H9 (cell line): Measurements from ENCODE around the gene MDGA2. TPM values are rescaled to one million over a fixed set of nuclear protein-coding genes. Genes with fewer than 3 reads are reported as not detected.

Source experiments
- DNase-seq: peaks from one replicate; pipeline ENCODE4 v3.0.0-alpha.2; 2017
- H2AFZ ChIP-seq: one replicate; pipeline ENCODE4 v1.6.1; 2013; ENCODE audit warnings: mild to moderate bottlenecking, low read length, control low read depth, moderate library complexity
- H2AK5ac ChIP-seq: 2 replicates; pipeline ENCODE4 v1.6.1; 2013; ENCODE audit warnings: low read length, control low read depth, mixed read lengths; ENCODE audit not compliant: insufficient read length
- H2BK120ac ChIP-seq: one replicate; pipeline ENCODE4 v1.6.1; 2013; ENCODE audit warnings: low read depth, mild to moderate bottlenecking, low read length, control low read depth, inconsistent platforms; ENCODE audit not compliant: poor library complexity, severe bottlenecking
- H2BK12ac ChIP-seq: 2 replicates; pipeline ENCODE4 v1.6.1; 2013; ENCODE audit warnings: low read length, control low read depth, mixed read lengths, low read depth; ENCODE audit not compliant: insufficient read length
- H2BK15ac ChIP-seq: 2 replicates; pipeline ENCODE4 v1.6.1; 2013; ENCODE audit warnings: low read depth, low read length, control low read depth
- H2BK20ac ChIP-seq: one replicate; pipeline ENCODE4 v1.6.1; 2013; ENCODE audit warnings: low read depth, mild to moderate bottlenecking, low read length, control low read depth, inconsistent platforms; ENCODE audit not compliant: poor library complexity, severe bottlenecking
- H2BK5ac ChIP-seq: 2 replicates; pipeline ENCODE4 v1.6.1; 2013; ENCODE audit warnings: low read length, control low read depth, mixed read lengths; ENCODE audit not compliant: insufficient read length
- H3K14ac ChIP-seq: 2 replicates; pipeline ENCODE4 v1.6.1; 2013; ENCODE audit warnings: low read length, control low read depth; ENCODE audit not compliant: insufficient read depth
- H3K18ac ChIP-seq: 2 replicates; pipeline ENCODE4 v1.6.1; 2013; ENCODE audit warnings: low read depth, mild to moderate bottlenecking, mixed read lengths, low read length, control low read depth; ENCODE audit not compliant: insufficient read length
- H3K23ac ChIP-seq: 2 replicates; pipeline ENCODE4 v1.6.1; 2013; ENCODE audit warnings: low read length, control low read depth, mixed read lengths, low read depth; ENCODE audit not compliant: insufficient read length
- H3K23me2 ChIP-seq: 2 replicates; pipeline ENCODE4 v1.6.1; 2013; ENCODE audit warnings: low read depth, mild to moderate bottlenecking, mixed read lengths, low read length, control low read depth; ENCODE audit not compliant: insufficient read length, poor library complexity, severe bottlenecking
- H3K27ac ChIP-seq: 2 replicates; pipeline ENCODE4 v1.5.1; 2013; ENCODE audit warnings: low read length, control low read depth, mixed read lengths, low read depth; ENCODE audit not compliant: insufficient read length
- H3K27me3 ChIP-seq: 2 replicates; pipeline ENCODE4 v1.6.1; 2013; ENCODE audit warnings: low read length, control low read depth, inconsistent platforms; ENCODE audit not compliant: insufficient read depth
- H3K4ac ChIP-seq: 2 replicates; pipeline ENCODE4 v1.6.1; 2013; ENCODE audit warnings: low read depth, mild to moderate bottlenecking, control low read depth, inconsistent platforms, low read length, moderate library complexity
- H3K4me1 ChIP-seq: 2 replicates; pipeline ENCODE4 v1.6.1; 2013; ENCODE audit warnings: low read length, control low read depth, inconsistent platforms; ENCODE audit not compliant: insufficient read depth
- H3K4me2 ChIP-seq: 2 replicates; pipeline ENCODE4 v1.6.1; 2013; ENCODE audit warnings: low read length, control low read depth, mixed read lengths; ENCODE audit not compliant: insufficient read length, insufficient read depth
- H3K56ac ChIP-seq: 2 replicates; pipeline ENCODE4 v1.6.1; 2013; ENCODE audit warnings: low read depth, mild to moderate bottlenecking, mixed read lengths, low read length, control low read depth; ENCODE audit not compliant: insufficient read length
- H3K79me1 ChIP-seq: 2 replicates; pipeline ENCODE4 v1.6.1; 2013; ENCODE audit warnings: low read depth, mild to moderate bottlenecking, moderate library complexity, low read length, control low read depth, inconsistent platforms; ENCODE audit not compliant: insufficient read depth, poor library complexity, severe bottlenecking
- H3K79me2 ChIP-seq: 2 replicates; pipeline ENCODE4 v1.6.1; 2013; ENCODE audit warnings: low read length, control low read depth, inconsistent platforms; ENCODE audit not compliant: insufficient read depth
- H3K9ac ChIP-seq: 2 replicates; pipeline ENCODE4 v1.6.1; 2013; ENCODE audit warnings: low read length, control low read depth, mixed read lengths; ENCODE audit not compliant: insufficient read length; ENCODE audit errors: extremely low read depth
- H3K9me3 ChIP-seq: one replicate; pipeline ENCODE4 v1.6.1; 2013; ENCODE audit warnings: low read depth, low read length, inconsistent platforms; ENCODE audit not compliant: control insufficient read depth
- H3T11ph ChIP-seq: one replicate; pipeline ENCODE4 v1.6.1; 2013; ENCODE audit warnings: mild to moderate bottlenecking, low read length, control low read depth, inconsistent platforms
- H4K20me1 ChIP-seq: one replicate; pipeline ENCODE4 v1.6.1; 2013; ENCODE audit not compliant: control insufficient read depth, insufficient read length, insufficient read depth
- H4K5ac ChIP-seq: 2 replicates; pipeline ENCODE4 v1.6.1; 2013; ENCODE audit warnings: low read depth, mild to moderate bottlenecking, mixed read lengths, low read length, control low read depth; ENCODE audit not compliant: insufficient read length
- H4K8ac ChIP-seq: replicated peaks from 2 replicates; pipeline ENCODE4 v1.6.1; 2013; ENCODE audit warnings: low read length, control low read depth, mixed read lengths, low read depth; ENCODE audit not compliant: insufficient read length
- H4K91ac ChIP-seq: 2 replicates; pipeline ENCODE4 v1.6.1; 2013; ENCODE audit warnings: low read depth, mild to moderate bottlenecking, moderate library complexity, mixed read lengths, low read length, control low read depth; ENCODE audit not compliant: insufficient read length
- H3K27ac Mint-ChIP-seq, 3 experiments: 2 replicates in 2 of 3; 3 replicates in 1 of 3; pipeline ENCODE4 v1.8.0; 2020 to 2021; ENCODE audit warnings: mixed read lengths in 3 of 3, mild to moderate bottlenecking in 1 of 3, moderate library complexity in 1 of 3
- H3K27me3 Mint-ChIP-seq: 2 replicates; pipeline ENCODE4 v1.8.0; 2021; ENCODE audit warnings: low read depth, mild to moderate bottlenecking, moderate library complexity, mixed read lengths
- H3K36me3 Mint-ChIP-seq, 3 experiments: 2 replicates in 2 of 3; 3 replicates in 1 of 3; pipeline ENCODE4 v1.8.0; 2020 to 2021; ENCODE audit warnings: low read depth in 3 of 3, mixed read lengths in 3 of 3; ENCODE audit not compliant: insufficient read depth in 1 of 3
- H3K4me1 Mint-ChIP-seq, 2 experiments: 2 replicates each; pipeline ENCODE4 v1.8.0; 2020; ENCODE audit warnings: mixed read lengths in 2 of 2
- H3K4me3 Mint-ChIP-seq, 2 experiments: 2 replicates in 1 of 2; 3 replicates in 1 of 2; pipeline ENCODE4 v1.8.0; 2020 to 2021; ENCODE audit warnings: mild to moderate bottlenecking in 2 of 2, mixed read lengths in 2 of 2, moderate library complexity in 1 of 2
- H3K9me3 Mint-ChIP-seq, 2 experiments: 2 replicates in 1 of 2; 3 replicates in 1 of 2; pipeline ENCODE4 v1.8.0; 2020; ENCODE audit warnings: mild to moderate bottlenecking in 2 of 2, mixed read lengths in 2 of 2, moderate library complexity in 1 of 2
- WGBS: extraction: QIAGEN DNeasy Blood & Tissue Kit; methylation state at CpG from one replicate; pipeline ENCODE4 v1.1.7; 2013; ENCODE audit warnings: missing lambda C conversion rate, low lambda C conversion rate, mixed read lengths; ENCODE audit not compliant: insufficient read length; ENCODE audit errors: extremely low coverage; 5-methylcytosine and 5-hydroxymethylcytosine counted together
- total RNA-seq: library from RNA; stranded (reverse); gene quantifications from 2 replicates; pipeline ENCODE4 v1.2.1, GENCODE V29; 2021
- TF ChIP-seq, protein P1 (sequence below): fragments of 200-600 bp; sonication (generic); conservative IDR thresholded peaks from 3 replicates; pipeline ENCODE4 v1.8.0; 2021; ENCODE audit warnings: antibody characterized with exemption, mild to moderate bottlenecking

The MDGA2 gene
- total RNA-seq, 1 experiment from 2014 or later = 1.9 TPM

DNA sequence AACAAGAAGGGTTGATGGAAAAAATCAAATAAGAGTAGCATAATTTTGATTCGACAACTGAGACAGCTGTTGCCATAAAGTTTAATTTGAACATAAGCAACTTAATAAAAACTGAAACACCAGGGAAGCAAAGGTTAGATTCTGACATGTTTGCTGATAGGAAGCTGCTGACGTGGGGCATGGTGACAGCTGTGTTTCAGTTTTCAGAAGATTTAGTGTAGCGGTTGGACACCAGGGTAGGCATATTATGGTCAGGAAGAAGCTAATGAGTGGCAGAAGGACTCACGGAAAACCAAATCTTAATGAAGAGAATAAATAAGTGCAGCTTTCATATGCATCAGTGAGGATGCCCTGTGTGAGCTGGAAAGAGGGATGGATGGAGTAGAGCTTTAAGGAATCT is 687.1 kb downstream of the MDGA2 start:
- no peak for DNase-seq
- H3K23me2 ChIP-seq = no peaks in the 10 kb centered on the region
- H3K9me3 ChIP-seq = no peaks in the 10 kb centered on the region
- H3K9me3 Mint-ChIP-seq = no peaks in the 10 kb centered on the region
- H2BK120ac ChIP-seq = no peak overlapping the region
- no peak overlapping the region for H3T11ph ChIP-seq
- H3K23ac ChIP-seq = no peak overlapping the region
- no peak overlapping the region for H4K5ac ChIP-seq
- H2AK5ac ChIP-seq = no peak overlapping the region
- H3K4me3 Mint-ChIP-seq = no peak overlapping the region
- no peaks in the 10 kb centered on the region for H3K4me1 ChIP-seq
- H3K14ac ChIP-seq = no peak overlapping the region
- no peak overlapping the region for H3K56ac ChIP-seq
- H2AFZ ChIP-seq = no peak overlapping the region
- no peaks in the 10 kb centered on the region for H3K27me3 ChIP-seq
- no peak overlapping the region for H2BK12ac ChIP-seq
- TF ChIP-seq, protein P1, sequence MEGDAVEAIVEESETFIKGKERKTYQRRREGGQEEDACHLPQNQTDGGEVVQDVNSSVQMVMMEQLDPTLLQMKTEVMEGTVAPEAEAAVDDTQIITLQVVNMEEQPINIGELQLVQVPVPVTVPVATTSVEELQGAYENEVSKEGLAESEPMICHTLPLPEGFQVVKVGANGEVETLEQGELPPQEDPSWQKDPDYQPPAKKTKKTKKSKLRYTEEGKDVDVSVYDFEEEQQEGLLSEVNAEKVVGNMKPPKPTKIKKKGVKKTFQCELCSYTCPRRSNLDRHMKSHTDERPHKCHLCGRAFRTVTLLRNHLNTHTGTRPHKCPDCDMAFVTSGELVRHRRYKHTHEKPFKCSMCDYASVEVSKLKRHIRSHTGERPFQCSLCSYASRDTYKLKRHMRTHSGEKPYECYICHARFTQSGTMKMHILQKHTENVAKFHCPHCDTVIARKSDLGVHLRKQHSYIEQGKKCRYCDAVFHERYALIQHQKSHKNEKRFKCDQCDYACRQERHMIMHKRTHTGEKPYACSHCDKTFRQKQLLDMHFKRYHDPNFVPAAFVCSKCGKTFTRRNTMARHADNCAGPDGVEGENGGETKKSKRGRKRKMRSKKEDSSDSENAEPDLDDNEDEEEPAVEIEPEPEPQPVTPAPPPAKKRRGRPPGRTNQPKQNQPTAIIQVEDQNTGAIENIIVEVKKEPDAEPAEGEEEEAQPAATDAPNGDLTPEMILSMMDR = no peak
- H3K4me2 ChIP-seq = no peak overlapping the region
- no peaks in the 10 kb centered on the region for H3K79me1 ChIP-seq
- H3K4ac ChIP-seq = no peak overlapping the region
- no peak overlapping the region for H3K9ac ChIP-seq
- no CpG with 5 or more reads among the region's 4 CpGs for WGBS
- no peak overlapping the region for H3K27ac ChIP-seq
- no peak overlapping the region for H2BK20ac ChIP-seq
- no peak overlapping the region for H3K18ac ChIP-seq
- no peaks in the 10 kb centered on the region for H4K20me1 ChIP-seq
- no peaks in the 10 kb centered on the region for H3K4me1 Mint-ChIP-seq
- no peak overlapping the region for H2BK5ac ChIP-seq
- H3K36me3 Mint-ChIP-seq = no peaks in the 10 kb centered on the region
- H4K91ac ChIP-seq = no peak overlapping the region
- no peak overlapping the region for H4K8ac ChIP-seq
- H2BK15ac ChIP-seq = no peak overlapping the region
- no peaks in the 10 kb centered on the region for H3K27me3 Mint-ChIP-seq
- H3K79me2 ChIP-seq = no peaks in the 10 kb centered on the region
- no peak overlapping the region for H3K27ac Mint-ChIP-seq
